ENCODE measurements around the gene STK32B. TPM values are rescaled to one million over a fixed set of nuclear protein-coding genes. Genes with fewer than 3 reads are reported as not detected.

The STK32B gene
- total and polyA plus RNA-seq, 2 of the 8 experiments (the other 6 are each of a cell fraction or from before 2014, with no cell fraction given): 2.3 to 2.5 TPM

- WGBS, 2 experiments (ENCODE audit: extremely low coverage in 1 of 2, insufficient coverage in 1 of 2, insufficient read length in 1 of 2, insufficient replicate concordance in 2 of 2, low coverage in 1 of 2, low lambda C conversion rate in 2 of 2, missing lambda C conversion rate in 1 of 2): 81% methylated on average over 5 of the region's 5 CpGs; no CpG with 5 or more reads in 1 of the 2 experiments
- H3K14ac ChIP-seq (ENCODE audit: insufficient read length): no peak overlapping the region
- H3K56ac ChIP-seq (replicated peaks; ENCODE audit: insufficient read length, low read depth, low read length): no peak overlapping the region
Measured at GRCh38 chr4:5012244-5012898, 38.9 kb upstream of the STK32B start.

More at GRCh38 chr4:5012244-5012898, 38.9 kb upstream of the STK32B start:
- H2AFZ ChIP-seq (ENCODE audit: low read length): no peak overlapping the region
- CTCF ChIA-PET (ENCODE audit: partially characterized antibody): interaction anchor here (0.8 to 1.0 kb wide), 3 partner anchors 38 to 486 kb away, joined by 3 read pairs; partner anchors contain the start of gene STK32B
- TF ChIP-seq TCF12 (IDR thresholded peaks at IDR 0.05; ENCODE audit: low read depth, low read length) (no peak), HDAC6 (IDR thresholded peaks at IDR 0.05; ENCODE audit: low read depth, low read length) (no peak)
- H3K4me1 ChIP-seq (replicated peaks in 1 of 4; ENCODE audit: control insufficient read depth in 3 of 4, insufficient read depth in 4 of 4, low read length in 3 of 4): no peaks in the 10 kb centered on the region
- no peak overlapping the region for H4K5ac ChIP-seq (ENCODE audit: insufficient read length, low read depth, low read length)
- no peak overlapping the region for H4K8ac ChIP-seq (ENCODE audit: extremely low read depth, insufficient read depth, low read length)
- no peak overlapping the region for H2BK120ac ChIP-seq (replicated peaks; ENCODE audit: low read depth, low read length)
- FAIRE-seq (no peak), DNase-seq (ENCODE audit: low read depth in 1 of 2, low spot score in 2 of 2) (no peak)
- H2BK12ac ChIP-seq (ENCODE audit: low read depth, low read length): no peak overlapping the region
- no peak overlapping the region for H2BK20ac ChIP-seq (ENCODE audit: low read length)
- H3K4me2 ChIP-seq (ENCODE audit: insufficient read depth in 1 of 2, low read depth in 2 of 2, low read length in 2 of 2): no peak overlapping the region
- no peak overlapping the region for H3K4ac ChIP-seq (replicated peaks; ENCODE audit: insufficient read length, low read depth, low read length)
- H2BK15ac ChIP-seq (ENCODE audit: low read length): no peak overlapping the region
- no peaks in the 10 kb centered on the region for H3K36me3 ChIP-seq (ENCODE audit: control insufficient read depth in 2 of 4, insufficient read depth in 4 of 4, low read length in 3 of 4)
- no peak overlapping the region for H2BK5ac ChIP-seq (ENCODE audit: low read depth, low read length)
- no peak overlapping the region for H4K91ac ChIP-seq (replicated peaks; ENCODE audit: insufficient read length, low read length)
- H3K4me3 ChIP-seq (ENCODE audit: extremely low read depth in 1 of 4, insufficient read depth in 2 of 4, low read depth in 3 of 4, low read length in 4 of 4): no peak overlapping the region
- no peaks in the 10 kb centered on the region for H3K9me3 ChIP-seq (ENCODE audit: insufficient read depth in 2 of 2, low read depth in 1 of 2, low read length in 1 of 2)
- H3K23ac ChIP-seq (ENCODE audit: insufficient read length): no peak overlapping the region
- H3K18ac ChIP-seq (ENCODE audit: extremely low read depth, low read length): no peak overlapping the region
- no peak overlapping the region for H3K9ac ChIP-seq (replicated peaks in 1 of 4; ENCODE audit: extremely low read depth in 1 of 4, low read depth in 3 of 4, low read length in 3 of 4)
- no peak overlapping the region for H2AK5ac ChIP-seq (ENCODE audit: low read depth, low read length)
- H3K79me1 ChIP-seq (ENCODE audit: low read depth, low read length): no peaks in the 10 kb centered on the region
- H3K23me2 ChIP-seq (ENCODE audit: low read depth, low read length): no peaks in the 10 kb centered on the region; the same call in 1 of the 2 replicates
- no peaks in the 10 kb centered on the region for H4K20me1 ChIP-seq (replicated peaks in 1 of 2; ENCODE audit: control insufficient read depth in 1 of 2, insufficient read depth in 2 of 2, low read length in 2 of 2)
- no peaks in the 10 kb centered on the region for H3K79me2 ChIP-seq (ENCODE audit: control insufficient read depth in 1 of 2, insufficient read depth in 2 of 2, low read length in 2 of 2)
- H3K27me3 ChIP-seq (replicated peaks in 1 of 4; ENCODE audit: control insufficient read depth in 3 of 4, extremely low read depth in 1 of 4, insufficient read depth in 3 of 4, low read length in 3 of 4): no peaks in the 10 kb centered on the region; a peak in 1 of 7 replicates
- H3K27ac ChIP-seq (ENCODE audit: low read depth, low read length): no peak overlapping the region
- POLR2A ChIA-PET (ENCODE audit: partially characterized antibody): no interaction called here

All from H1 (cell line).